Ovary (tissue), 9 donors: ENCODE measurements around the gene ZNF316. TPM values are rescaled to one million over a fixed set of nuclear protein-coding genes. Genes with fewer than 3 reads are reported as not detected.

Experiments used
- DNase-seq, 5 donors: peaks; one replicate each; pipeline ENCODE4 v3.0.0-alpha.2; 2019 to 2020
- H3K27ac ChIP-seq, 2 donors: fragments of 200-600 bp; one replicate each; pipeline versions ENCODE4 v1.5.1 to v1.8.0; 2019 to 2022
- H3K27me3 ChIP-seq: fragments of 200-600 bp; one replicate; pipeline ENCODE4 v1.8.0; 2022
- H3K36me3 ChIP-seq: fragments of 200-600 bp; sonication (generic); one replicate; pipeline ENCODE4 v1.5.1; 2019
- H3K4me1 ChIP-seq: one replicate; pipeline ENCODE4 v1.8.1; 2013; ENCODE audit warnings: mild to moderate bottlenecking, moderate library complexity; ENCODE audit not compliant: insufficient read depth
- H3K4me3 ChIP-seq: fragments of 200-600 bp; sonication (generic); one replicate; pipeline ENCODE4 v1.5.1; 2017
- H3K9me3 ChIP-seq, 2 donors: fragments of 200-600 bp in 1 of 2; sonication (generic) in 1 of 2; one replicate each; pipeline versions ENCODE4 v1.5.1 to v1.8.1; 2013 to 2019; ENCODE audit warnings: mild to moderate bottlenecking in 1 of 2, moderate library complexity in 1 of 2
- EP300 ChIP-seq: sonication (generic); formaldehyde crosslinking; IDR thresholded peaks from one replicate; pipeline ENCODE4 v1.6.1; 2017; ENCODE audit warnings: antibody characterized with exemption
- POLR2A ChIP-seq: fragments of 450-650 bp; IDR thresholded peaks from one replicate; pipeline ENCODE4 v1.6.1; 2017; ENCODE audit warnings: antibody characterized with exemption, mild to moderate bottlenecking, moderate library complexity
- WGBS, 3 donors: extraction: QIAGEN DNeasy Blood & Tissue Kit in 1 of 3; methylation state at CpG; one replicate each; pipeline versions ENCODE4 v1.1.5 to v1.1.7; 2013 to 2017; 5-methylcytosine and 5-hydroxymethylcytosine counted together
- intact Hi-C, 4 donors: fragments of 100-400 bp; cut with DNase I; formaldehyde crosslinking; loops; one replicate each; pipeline versions ENCODE4 v1.11.0 to v1.15.1; 2022 to 2023
- polyA plus RNA-seq, 2 donors: library from polyadenylated mRNA; stranded (reverse); fragments of 200-250 nt in 1 of 2; fragments of 350-450 nt in 1 of 2; fragmentation: Illumina TruSeq in 1 of 2; extraction: RNeasy Lipid Tissue Mini Kit (QIAGEN cat#74804) in 1 of 2; gene quantifications; one replicate each; pipeline ENCODE4 v1.2.3, GENCODE V29; 2013 to 2014
- total RNA-seq, 7 donors: library from RNA; depleted of rRNA in 2 of 7; stranded (reverse); fragments of >200 nt in 2 of 7; fragmentation: NEBNext Ultra II Directional in 3 of 7; extraction: Animal tissue kit (Norgen Biotek cat#: 25700) in 3 of 7; gene quantifications; one replicate each; pipeline versions ENCODE4 v1.1.0 to v1.2.4, GENCODE V29; 2016 to 2023
- TF ChIP-seq, protein P1 (sequence below), 3 donors: fragments of 450-650 bp in 2 of 3; fragments of 200-600 bp in 1 of 3; IDR thresholded peaks; one replicate each; pipeline versions ENCODE4 v1.5.1 to v1.8.0; 2016 to 2022; ENCODE audit warnings: antibody characterized with exemption in 3 of 3, mild to moderate bottlenecking in 1 of 3
- donor health status: DM: no; HTN: no; CAD: no; lungs with moderate emphysema.
- donor health status: DM: no; HTN: no; CAD: no.
- donor health status: Bipolar disorder and iron deficiency.
- donor health status: DM: yes; HTN: yes; CAD: no.
- donor health status: DM: no; HTN: no; CAD: no.
- donor health status: DM: yes; HTN: yes; CAD: no.

ZNF316 gene
- total and polyA plus RNA-seq, 9 donors, result 11.5 to 36.4 (median 28.1) TPM

DNA sequence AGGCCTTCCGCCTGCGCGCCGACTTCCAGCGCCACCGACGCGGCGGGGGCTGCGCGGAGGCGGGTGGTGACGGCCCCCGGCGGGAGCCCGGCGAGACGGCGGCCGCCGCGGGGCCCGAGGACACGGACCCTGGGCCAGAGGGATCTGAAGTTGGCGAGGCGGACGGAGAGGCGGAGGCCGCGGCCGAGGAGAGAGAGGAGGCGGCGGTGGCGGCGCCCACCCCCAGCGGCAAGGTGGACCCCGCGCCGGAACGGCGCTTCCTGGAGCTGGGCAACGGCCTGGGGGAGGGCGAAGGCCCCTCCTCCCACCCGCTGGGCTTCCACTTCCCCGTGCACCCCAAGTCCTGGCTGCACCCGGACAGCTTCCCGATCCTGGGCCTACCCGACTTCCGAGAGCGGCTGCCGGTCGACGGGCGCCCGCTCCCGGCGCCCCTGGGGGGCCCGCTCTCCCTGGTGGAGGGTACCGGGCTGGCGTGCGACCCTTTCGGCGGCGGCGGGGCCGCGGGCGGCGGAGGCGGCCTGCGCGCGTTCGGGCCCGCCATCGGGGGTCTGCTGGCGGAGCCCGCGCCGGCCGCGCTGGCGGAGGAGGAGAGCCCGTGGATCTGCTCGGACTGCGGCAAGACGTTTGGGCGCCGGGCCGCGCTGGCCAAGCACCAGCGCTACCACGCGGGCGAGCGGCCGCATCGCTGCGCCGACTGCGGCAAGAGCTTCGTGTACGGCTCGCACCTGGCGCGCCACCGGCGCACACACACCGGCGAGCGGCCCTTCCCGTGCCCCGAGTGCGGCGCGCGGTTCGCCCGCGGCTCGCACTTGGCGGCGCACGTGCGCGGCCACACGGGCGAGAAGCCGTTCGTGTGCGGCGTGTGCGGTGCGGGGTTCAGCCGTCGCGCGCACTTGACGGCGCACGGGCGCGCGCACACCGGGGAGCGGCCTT, 16.2 kb downstream of the ZNF316 start:
- intact Hi-C loops, result no loop called here
- Histone ChIP-seq H3K4me3 (no peak overlapping the region), H3K27me3 (no peaks in the 10 kb centered on the region), H3K36me3 (no peaks in the 10 kb centered on the region), H3K4me1 (no peaks in the 10 kb centered on the region), H3K27ac (no peak overlapping the region), H3K9me3 (no peaks in the 10 kb centered on the region)
- no peak for DNase-seq
- TF ChIP-seq POLR2A (no peak), EP300 (no peak)
- TF ChIP-seq, protein P1, sequence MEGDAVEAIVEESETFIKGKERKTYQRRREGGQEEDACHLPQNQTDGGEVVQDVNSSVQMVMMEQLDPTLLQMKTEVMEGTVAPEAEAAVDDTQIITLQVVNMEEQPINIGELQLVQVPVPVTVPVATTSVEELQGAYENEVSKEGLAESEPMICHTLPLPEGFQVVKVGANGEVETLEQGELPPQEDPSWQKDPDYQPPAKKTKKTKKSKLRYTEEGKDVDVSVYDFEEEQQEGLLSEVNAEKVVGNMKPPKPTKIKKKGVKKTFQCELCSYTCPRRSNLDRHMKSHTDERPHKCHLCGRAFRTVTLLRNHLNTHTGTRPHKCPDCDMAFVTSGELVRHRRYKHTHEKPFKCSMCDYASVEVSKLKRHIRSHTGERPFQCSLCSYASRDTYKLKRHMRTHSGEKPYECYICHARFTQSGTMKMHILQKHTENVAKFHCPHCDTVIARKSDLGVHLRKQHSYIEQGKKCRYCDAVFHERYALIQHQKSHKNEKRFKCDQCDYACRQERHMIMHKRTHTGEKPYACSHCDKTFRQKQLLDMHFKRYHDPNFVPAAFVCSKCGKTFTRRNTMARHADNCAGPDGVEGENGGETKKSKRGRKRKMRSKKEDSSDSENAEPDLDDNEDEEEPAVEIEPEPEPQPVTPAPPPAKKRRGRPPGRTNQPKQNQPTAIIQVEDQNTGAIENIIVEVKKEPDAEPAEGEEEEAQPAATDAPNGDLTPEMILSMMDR (IDR thresholded peaks at IDR 0.05), result no peak
- WGBS, 3 donors, result 89 to 93% (median 92%) methylated on average over 136 to 146 of the region's 146 CpGs

DNA sequence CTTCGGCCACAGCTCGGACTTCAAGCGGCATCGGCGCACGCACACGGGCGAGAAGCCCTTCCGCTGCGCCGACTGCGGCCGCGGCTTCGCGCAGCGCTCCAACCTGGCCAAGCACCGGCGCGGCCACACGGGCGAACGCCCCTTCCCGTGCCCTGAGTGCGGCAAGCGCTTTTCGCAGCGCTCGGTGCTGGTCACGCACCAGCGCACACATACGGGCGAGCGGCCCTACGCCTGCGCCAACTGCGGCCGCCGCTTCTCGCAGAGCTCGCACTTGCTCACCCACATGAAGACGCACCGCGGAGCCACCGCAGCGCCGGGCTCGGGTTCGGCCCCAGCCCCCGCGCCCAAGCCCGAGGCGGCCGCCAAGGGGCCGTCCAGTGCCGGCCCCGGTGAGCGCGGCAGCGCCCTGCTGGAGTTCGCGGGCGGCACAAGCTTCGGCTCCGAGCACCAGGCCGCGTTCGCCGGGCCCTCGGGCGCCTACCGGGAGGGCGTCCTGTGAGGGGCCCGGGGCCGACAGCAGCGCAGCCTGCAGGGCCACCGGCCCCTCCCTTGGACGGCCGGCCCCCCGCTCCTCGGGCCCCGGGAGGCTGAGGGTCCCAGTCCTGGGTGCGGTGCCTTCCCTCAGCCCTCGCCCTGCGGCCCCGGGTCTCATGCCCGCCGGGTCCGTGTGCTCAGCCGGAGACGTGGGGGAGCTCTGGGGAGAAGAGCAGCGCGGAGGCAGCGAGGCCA, 17.2 kb downstream of the ZNF316 start:
- no peaks in the 10 kb centered on the region for H3K36me3 ChIP-seq
- 91 to 93% (median 91%) methylated on average over 83 to 94 of the region's 94 CpGs for WGBS, 3 donors
- peak in 1 of 5 donors; percentile 19 for DNase-seq
- H3K4me1 ChIP-seq, result no peaks in the 10 kb centered on the region
- no peak overlapping the region for H3K4me3 ChIP-seq
- H3K27ac ChIP-seq, result no peak overlapping the region
- intact Hi-C loops, result no loop called here
- no peaks in the 10 kb centered on the region for H3K27me3 ChIP-seq
- no peaks in the 10 kb centered on the region for H3K9me3 ChIP-seq
- TF ChIP-seq POLR2A, result no peak
- TF ChIP-seq EP300, result no peak
- TF ChIP-seq, protein P1 (IDR thresholded peaks at IDR 0.05), result no peak

DNA sequence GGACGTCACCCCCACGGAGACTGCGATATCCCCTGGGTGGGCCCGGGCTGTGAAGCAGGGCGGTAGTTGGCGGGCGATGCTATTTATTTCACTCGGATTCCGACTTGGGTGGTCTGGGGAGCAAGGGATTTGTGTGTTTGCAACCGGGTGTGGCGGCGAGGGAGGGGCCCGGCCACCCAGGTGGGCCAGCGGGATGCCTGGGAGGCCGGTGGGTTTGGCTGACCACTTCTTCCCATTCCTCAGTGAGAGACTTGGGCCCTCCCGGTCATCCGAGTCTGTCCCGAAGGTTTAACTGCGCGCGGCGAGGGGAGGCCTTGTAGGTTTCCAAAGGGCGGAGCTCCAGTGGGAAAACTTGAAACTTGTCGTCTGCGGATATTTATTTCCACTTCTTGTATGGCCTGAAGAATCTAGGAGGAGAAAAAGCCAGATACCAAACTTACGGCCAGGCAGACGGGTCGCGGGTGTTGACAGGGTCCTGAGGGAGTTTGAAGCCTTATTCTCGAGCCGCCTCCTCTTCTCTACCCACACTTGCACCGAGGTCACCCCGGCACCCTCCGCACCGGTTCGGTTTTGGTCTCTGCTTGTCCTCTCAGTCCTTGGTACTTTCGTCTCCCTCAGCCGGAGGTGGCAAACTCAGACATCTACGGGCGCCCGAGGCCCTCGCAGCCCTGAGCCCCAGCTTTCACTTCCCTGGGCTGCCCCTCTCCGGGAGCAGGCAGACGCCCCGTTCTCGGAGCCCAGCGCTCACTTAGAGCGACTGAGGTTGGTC, 17.9 kb downstream of the ZNF316 start:
- intact Hi-C loops, result no loop called here
- Histone ChIP-seq H3K27me3 (no peaks in the 10 kb centered on the region), H3K36me3 (no peaks in the 10 kb centered on the region), H3K4me3 (no peak overlapping the region), H3K9me3 (no peaks in the 10 kb centered on the region), H3K27ac (no peak overlapping the region), H3K4me1 (no peaks in the 10 kb centered on the region)
- no peak for DNase-seq
- TF ChIP-seq EP300 (no peak), POLR2A (no peak)
- TF ChIP-seq, protein P1 (IDR thresholded peaks at IDR 0.05), result no peak
- WGBS, 3 donors, result 92% methylated on average over 48 of the region's 48 CpGs
